KOPT-K1 (cell line): ENCODE results near the gene ZNF76.

Source experiments
- H3K27ac ChIP-seq: fragments of 200-600 bp; sonication (generic); 2 replicates; pipeline ENCODE4 v1.5.1; 2016; ENCODE audit warnings: antibody characterized with exemption, mild to moderate bottlenecking, low read depth, low read length; ENCODE audit not compliant: poor library complexity, severe bottlenecking
- H3K36me3 ChIP-seq: fragments of 200-600 bp; sonication (generic); 2 replicates; pipeline ENCODE4 v1.5.1; 2017; ENCODE audit warnings: antibody characterized with exemption, mild to moderate bottlenecking, low read length, moderate library complexity; ENCODE audit not compliant: insufficient read depth
- H3K9me3 ChIP-seq: fragments of 200-600 bp; sonication (generic); 2 replicates; pipeline ENCODE4 v1.5.1; 2017; ENCODE audit warnings: antibody characterized with exemption, low read length, mild to moderate bottlenecking; ENCODE audit not compliant: insufficient read depth, poor library complexity, severe bottlenecking

Gene ZNF76

DNA sequence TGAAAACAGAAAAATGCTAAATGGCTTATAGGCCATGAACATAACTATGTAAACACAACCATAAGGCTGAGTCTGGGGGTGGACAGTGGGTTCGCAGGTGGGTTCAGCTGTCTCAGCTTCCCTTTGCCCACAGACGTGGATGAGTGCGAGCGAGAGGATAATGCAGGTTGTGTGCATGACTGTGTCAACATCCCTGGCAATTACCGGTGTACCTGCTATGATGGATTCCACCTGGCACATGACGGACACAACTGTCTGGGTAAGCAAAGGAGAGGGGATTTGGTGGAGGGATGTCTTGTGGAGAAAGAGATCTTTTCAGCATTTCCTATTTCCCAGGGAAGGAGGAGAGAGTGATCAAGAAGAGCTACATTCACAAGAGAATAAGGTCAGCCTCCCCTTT lies 31.1 kb upstream of the ZNF76 start:
- H3K27ac ChIP-seq, result no peak overlapping the region
- H3K36me3 ChIP-seq, result no peaks in the 10 kb centered on the region
- no peaks in the 10 kb centered on the region for H3K9me3 ChIP-seq

DNA sequence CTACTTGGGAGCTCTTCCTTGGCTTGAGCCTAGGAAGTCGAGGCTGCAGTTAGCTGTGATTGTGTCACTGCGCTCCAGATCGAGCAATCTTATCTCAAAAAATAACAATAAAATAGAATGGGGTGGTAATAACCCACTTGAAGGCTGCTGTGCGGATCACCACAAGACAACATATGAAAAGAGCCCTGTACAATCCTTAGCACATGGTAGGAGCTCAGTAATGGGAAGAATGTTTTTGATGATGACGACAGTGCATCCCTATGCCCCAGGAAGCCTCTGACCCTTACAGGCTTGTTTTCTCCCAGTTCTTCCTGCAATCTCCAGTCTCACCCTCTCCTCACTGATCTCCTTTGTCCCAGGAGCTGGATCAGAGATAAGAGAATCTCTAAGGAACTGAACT lies 30.2 kb upstream of the ZNF76 start:
- no peaks in the 10 kb centered on the region for H3K9me3 ChIP-seq

DNA sequence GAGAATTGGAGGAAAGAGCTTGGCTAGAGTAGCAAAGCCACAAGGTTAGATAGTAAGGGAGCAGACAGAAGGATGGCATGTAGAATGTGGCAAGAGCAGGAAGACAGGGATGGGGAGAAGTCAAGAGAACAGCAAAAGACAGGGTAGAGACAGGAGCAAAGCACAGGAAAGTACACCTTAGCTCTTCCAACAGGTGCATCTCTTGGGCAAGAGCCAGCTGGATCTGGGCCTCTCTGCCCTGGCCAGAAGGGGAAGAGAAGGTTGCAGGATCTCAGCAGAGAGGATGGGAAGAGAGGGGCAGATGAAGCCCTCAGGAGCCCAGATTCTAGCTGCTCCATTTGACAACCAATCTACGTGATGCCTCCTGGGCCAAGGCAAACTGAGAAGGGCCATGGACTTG lies 29.0 kb upstream of the ZNF76 start:
- H3K9me3 ChIP-seq, result no peaks in the 10 kb centered on the region
- no peaks in the 10 kb centered on the region for H3K36me3 ChIP-seq
- no peak overlapping the region for H3K27ac ChIP-seq

More for the DNA sequence above, 30.2 kb upstream of the ZNF76 start:
- H3K27ac ChIP-seq, result no peak overlapping the region
- no peaks in the 10 kb centered on the region for H3K36me3 ChIP-seq

DNA sequence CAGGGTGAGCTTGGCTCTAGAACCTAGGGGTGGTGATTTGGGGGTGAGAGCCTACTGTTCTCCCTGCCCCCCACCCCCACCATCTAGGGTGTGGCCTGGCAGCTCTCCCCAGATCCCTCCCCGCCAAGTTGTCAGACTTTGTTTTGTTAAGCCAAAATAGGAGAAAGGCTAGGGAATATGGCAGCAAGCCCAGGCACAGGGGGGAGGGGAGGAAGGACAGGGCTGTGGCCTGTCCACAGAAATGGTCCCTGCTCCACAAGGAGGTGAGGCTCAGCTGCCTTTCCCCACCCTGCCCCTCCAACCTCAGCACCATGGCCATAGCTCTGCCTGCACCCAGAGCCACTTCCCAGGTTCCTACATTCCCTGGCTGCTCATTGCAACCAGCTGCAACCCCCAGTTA lies 28.6 kb upstream of the ZNF76 start:
- H3K27ac ChIP-seq, result no peak overlapping the region
- no peaks in the 10 kb centered on the region for H3K9me3 ChIP-seq
- H3K36me3 ChIP-seq, result no peaks in the 10 kb centered on the region

DNA sequence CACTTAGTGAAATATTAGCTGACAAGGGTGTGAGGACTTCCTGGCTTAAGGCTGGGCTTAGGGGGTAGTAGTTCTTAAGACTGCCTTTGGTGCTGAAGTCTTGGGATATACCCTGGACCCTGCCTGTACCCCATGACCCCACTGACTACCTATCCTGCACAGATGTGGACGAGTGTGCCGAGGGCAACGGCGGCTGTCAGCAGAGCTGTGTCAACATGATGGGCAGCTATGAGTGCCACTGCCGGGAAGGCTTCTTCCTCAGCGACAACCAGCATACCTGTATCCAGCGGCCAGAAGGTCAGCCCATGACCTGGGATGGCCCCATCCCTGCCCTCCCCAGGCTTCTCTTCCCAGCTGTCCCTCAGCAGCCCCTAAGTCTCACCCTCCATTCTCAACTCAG lies 28.0 kb upstream of the ZNF76 start:
- H3K9me3 ChIP-seq, result no peaks in the 10 kb centered on the region
- no peaks in the 10 kb centered on the region for H3K36me3 ChIP-seq
- H3K27ac ChIP-seq, result no peak overlapping the region

DNA sequence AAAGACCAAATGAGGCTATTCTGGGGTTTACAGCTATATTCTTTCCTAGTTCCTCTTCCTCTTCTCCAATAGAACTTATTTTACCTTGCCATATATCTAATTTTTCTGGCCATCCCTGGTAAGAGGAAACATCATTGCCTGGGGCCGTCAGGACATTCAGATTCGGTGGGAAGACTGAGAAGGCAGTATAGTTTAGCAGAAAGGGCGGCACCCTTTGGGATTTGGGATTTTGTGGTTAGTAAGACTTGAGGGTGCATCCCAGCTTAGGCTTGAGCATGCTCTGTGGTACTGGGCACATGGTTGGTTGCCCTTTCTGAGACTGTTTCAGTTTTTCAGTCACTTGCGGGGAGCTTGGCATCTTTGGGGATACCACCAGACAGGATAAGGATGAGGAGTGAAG lies 24.6 kb upstream of the ZNF76 start:
- Histone ChIP-seq H3K27ac (no peak overlapping the region), H3K36me3 (no peaks in the 10 kb centered on the region), H3K9me3 (no peaks in the 10 kb centered on the region)

DNA sequence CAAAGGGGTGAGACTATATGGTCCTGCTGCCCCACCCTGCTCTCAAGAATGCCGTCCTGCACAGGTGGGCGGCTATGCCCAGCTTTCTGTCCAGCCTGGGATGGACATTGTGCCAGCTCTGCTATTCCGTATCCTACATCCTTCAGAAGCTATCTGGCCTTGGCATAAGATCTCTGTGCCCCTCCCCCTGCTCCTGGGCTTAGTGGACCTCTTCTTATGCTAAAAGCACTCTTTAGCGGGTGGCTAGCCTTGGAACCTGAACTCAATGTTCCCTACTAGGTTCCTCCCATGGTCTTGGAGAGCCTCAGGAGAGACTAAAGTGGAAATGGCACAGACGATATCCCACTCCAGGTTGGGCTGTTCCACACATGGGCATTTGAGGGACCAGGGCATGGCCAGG lies 23.3 kb upstream of the ZNF76 start:
- no peak overlapping the region for H3K27ac ChIP-seq
- no peaks in the 10 kb centered on the region for H3K36me3 ChIP-seq
- no peaks in the 10 kb centered on the region for H3K9me3 ChIP-seq

DNA sequence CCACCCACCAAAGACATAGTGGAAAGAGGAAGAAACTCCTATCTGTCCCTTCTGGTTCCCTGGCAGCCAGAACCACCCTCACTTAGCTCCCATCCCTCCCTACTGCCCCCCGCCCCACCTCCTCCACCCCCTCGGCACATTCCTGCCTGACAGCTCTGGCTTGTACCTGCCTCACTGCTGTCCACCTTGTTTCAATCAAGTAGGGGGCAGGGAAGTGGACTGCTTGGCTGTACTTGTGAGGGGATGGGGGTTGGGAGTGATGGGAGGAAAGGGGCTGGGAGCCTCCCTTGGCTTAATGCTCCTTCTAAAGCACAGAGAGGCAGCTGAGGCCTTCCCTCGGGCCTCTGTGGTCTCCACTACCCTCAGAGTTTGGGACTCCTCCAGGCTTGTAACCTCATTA lies 22.1 kb upstream of the ZNF76 start:
- Histone ChIP-seq H3K36me3 (no peaks in the 10 kb centered on the region), H3K27ac (no peak overlapping the region), H3K9me3 (no peaks in the 10 kb centered on the region)

DNA sequence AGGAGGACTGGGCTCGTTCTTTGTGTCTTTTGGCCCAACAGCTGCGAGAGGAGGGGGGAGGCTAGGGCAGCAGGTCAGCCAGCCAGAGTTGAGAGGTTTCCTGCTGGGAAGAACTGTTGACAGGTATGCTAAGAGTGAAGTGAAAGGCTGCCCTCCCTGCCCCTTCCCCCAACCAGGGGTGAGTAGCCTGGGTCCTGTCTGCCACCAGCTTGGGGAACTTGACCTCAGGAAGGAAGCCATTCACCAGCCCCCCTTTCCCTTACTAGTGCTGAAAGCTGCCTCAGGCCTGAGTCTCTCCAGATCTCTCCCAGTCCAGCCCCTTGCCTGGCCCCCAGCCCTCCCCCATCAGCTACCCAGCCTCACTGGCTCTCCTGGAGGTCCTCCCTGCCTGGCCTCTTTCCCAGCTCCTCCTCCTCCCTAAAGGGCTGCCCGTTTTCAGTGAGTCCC lies 20.7 kb upstream of the ZNF76 start:
- H3K9me3 ChIP-seq, result no peaks in the 10 kb centered on the region
- H3K27ac ChIP-seq, result no peak overlapping the region
- no peaks in the 10 kb centered on the region for H3K36me3 ChIP-seq

DNA sequence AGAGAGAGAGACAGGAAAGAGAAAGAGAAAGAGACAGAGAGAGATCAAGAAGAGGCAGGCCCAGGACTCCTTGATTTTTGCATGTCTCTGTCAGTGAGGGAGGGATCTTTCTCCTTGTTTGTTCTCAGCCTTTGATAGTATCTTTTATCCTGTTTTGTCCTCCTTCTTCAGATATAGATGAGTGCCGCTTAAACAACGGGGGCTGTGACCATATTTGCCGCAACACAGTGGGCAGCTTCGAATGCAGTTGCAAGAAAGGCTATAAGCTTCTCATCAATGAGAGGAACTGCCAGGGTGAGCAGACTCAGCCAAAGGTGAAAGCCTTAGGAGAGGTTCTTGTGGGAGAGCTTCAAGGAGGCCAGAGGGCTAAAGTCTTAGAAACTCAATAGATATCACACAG lies 20.0 kb upstream of the ZNF76 start:
- H3K36me3 ChIP-seq, result no peaks in the 10 kb centered on the region
- H3K9me3 ChIP-seq, result no peaks in the 10 kb centered on the region

DNA sequence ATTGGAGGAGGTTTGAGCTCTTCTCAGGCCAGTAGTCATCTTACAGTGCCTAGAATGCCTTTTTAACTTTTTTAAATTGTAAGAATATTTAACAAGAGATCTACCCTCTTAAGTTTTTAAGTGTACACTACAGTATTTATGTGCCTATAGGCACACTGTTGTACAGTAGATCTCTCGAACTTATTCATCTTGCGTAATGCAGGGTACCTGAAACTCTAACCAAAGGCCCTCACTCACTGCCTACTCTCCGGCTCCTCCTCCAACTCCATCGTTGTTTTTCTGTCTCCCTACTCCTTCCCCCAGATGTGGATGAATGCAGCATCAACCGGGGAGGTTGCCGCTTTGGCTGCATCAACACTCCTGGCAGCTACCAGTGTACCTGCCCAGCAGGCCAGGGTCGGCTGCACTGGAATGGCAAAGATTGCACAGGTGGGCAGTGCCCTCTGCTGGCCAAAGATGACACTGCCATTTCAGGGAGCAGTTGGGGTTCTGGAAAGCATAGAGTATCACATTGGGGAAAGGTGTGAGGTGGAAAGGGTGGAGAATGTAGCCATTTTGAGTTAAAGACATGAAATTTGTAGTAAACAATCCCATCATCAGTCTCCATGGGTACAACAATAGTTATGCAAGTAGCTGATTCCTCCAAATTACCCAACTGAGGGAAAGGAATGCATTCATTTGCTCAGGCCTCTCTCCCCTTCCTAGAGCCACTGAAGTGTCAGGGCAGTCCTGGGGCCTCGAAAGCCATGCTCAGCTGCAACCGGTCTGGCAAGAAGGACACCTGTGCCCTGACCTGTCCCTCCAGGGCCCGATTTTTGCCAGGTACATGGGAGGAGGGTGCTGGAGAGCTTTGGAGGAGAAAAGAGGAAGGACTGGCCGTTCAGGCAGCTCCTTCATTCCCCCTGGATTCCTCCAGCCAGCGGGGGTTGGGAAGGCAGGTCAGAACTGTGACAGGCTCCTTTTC lies 18.4 kb upstream of the ZNF76 start:
- no peaks in the 10 kb centered on the region for H3K9me3 ChIP-seq
- H3K36me3 ChIP-seq, result no peaks in the 10 kb centered on the region
- H3K27ac ChIP-seq, result no peak overlapping the region

More for the DNA sequence above, 20.0 kb upstream of the ZNF76 start:
- H3K27ac ChIP-seq, result no peak overlapping the region

DNA sequence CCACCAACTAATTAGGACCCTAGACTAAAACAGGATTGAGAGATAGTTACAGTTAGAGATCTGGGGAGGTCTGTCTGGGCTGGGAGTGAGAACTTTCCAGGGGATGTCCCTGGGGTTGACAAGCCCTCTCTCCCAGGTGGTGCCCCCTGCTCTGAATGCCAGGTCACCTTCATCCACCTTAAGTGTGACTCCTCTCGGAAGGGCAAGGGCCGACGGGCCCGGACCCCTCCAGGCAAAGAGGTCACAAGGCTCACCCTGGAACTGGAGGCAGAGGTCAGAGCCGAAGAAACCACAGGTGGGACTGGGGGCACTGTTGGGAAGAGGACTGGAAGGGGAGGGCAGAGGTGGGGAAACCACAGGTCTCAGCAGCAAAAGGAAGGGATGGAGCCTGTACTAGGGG lies 17.0 kb upstream of the ZNF76 start:
- H3K36me3 ChIP-seq, result no peaks in the 10 kb centered on the region
- no peak overlapping the region for H3K27ac ChIP-seq

DNA sequence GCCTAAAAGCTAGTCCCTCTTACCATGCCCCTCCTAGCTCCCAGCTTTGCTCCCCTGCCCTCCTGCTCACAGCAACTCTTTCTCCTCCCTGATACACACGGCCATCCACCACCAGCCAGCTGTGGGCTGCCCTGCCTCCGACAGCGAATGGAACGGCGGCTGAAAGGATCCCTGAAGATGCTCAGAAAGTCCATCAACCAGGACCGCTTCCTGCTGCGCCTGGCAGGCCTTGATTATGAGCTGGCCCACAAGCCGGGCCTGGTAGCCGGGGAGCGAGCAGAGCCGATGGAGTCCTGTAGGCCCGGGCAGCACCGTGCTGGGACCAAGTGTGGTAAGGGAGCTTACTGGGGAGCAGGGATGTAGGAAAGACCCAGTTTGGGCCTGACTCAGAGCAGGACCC lies 16.6 kb upstream of the ZNF76 start:
- H3K27ac ChIP-seq, result no peak overlapping the region
- no peaks in the 10 kb centered on the region for H3K36me3 ChIP-seq
- no peaks in the 10 kb centered on the region for H3K9me3 ChIP-seq

More for the DNA sequence above, 17.0 kb upstream of the ZNF76 start:
- H3K9me3 ChIP-seq, result no peaks in the 10 kb centered on the region

DNA sequence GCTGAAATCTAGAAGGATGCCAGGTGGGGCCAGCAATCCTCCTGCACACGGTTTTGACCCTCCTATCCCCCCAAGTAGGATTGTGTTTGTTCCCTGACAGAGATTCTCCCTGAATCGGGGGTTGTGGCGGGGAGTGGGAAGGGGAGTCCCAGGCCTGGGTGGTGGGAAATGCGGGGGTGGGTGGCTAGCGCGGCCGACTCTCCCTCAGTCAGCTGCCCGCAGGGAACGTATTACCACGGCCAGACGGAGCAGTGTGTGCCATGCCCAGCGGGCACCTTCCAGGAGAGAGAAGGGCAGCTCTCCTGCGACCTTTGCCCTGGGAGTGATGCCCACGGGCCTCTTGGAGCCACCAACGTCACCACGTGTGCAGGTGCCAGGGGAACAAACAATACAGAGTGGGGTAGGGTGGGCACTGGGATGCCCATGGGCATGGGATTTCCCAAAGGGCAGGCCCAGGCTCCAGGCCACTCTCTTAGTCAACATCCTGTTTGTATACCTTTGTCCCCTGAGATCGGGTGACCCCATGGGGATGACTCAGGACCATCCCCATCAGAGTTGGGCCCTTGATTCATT lies 16.1 kb upstream of the ZNF76 start:
- no peaks in the 10 kb centered on the region for H3K36me3 ChIP-seq
- H3K27ac ChIP-seq, result no peak overlapping the region
- H3K9me3 ChIP-seq, result no peaks in the 10 kb centered on the region

DNA sequence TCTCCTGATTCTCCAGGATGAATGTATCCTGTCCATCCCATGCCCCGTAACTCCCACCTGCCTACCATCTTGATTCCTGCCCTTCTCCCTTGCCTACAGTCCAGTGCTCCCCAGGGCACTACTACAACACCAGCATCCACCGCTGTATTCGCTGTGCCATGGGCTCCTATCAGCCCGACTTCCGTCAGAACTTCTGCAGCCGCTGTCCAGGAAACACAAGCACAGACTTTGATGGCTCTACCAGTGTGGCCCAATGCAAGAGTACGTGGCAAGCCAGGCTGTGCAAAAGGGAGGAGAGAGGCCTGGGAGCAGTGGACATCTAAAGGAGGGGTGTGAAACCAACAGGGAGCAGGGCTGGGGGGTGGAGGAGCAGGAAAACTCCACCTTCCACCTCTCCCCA lies 15.0 kb upstream of the ZNF76 start:
- Histone ChIP-seq H3K9me3 (no peaks in the 10 kb centered on the region), H3K36me3 (no peaks in the 10 kb centered on the region)

More for the DNA sequence above, 15.0 kb upstream of the ZNF76 start:
- H3K27ac ChIP-seq, result no peak overlapping the region
